ENCODE measurements around the gene C1QC. TPM values are rescaled to one million over a fixed set of nuclear protein-coding genes. Genes with fewer than 3 reads are reported as not detected.

C1QC gene
- not detected for total RNA-seq

GRCh38 chr1:22643381-22643780 lies at the start of gene C1QC:
C1QC (plus strand) TSS chr1:22643633; CDS start chr1:22644024, 391 bp downstream.
- intact Hi-C loops (cut with micrococcal nuclease): no loop called here
- Mint-ChIP-seq H3K27me3 (peaks cover 18% of the 10 kb centered on the region), H3K9me3 (no peaks in the 10 kb centered on the region), H3K4me1 (ENCODE audit: low read depth) (no peaks in the 10 kb centered on the region), H3K36me3 (no peaks in the 10 kb centered on the region), H3K27ac (no peak within 1 kb of the TSS), H3K4me3 (no peak within 1 kb of the TSS)
- ChIA-PET POLR2A (interaction anchor here (0.6 kb wide), 1 partner anchor 222 kb away, joined by 3 read pairs; no protein-coding TSS in a partner anchor), CTCF (interaction anchor here (1.1 to 5.2 kb wide), 2 partner anchors 223 to 227 kb away, joined by 4 to 26 read pairs; no protein-coding TSS in a partner anchor)
- no peak for DNase-seq

- intact Hi-C loops (cut with micrococcal nuclease): no loop called here
- peaks cover 21% of the 10 kb centered on the region for H3K27me3 Mint-ChIP-seq
- H3K4me1 Mint-ChIP-seq (ENCODE audit: low read depth): no peaks in the 10 kb centered on the region
- H3K9me3 Mint-ChIP-seq: no peaks in the 10 kb centered on the region
- no peak for DNase-seq
- POLR2A ChIA-PET: no interaction called here
- CTCF ChIA-PET: no interaction called here
- H3K4me3 Mint-ChIP-seq: no peak overlapping the region
- no peak overlapping the region for H3K27ac Mint-ChIP-seq
- H3K36me3 Mint-ChIP-seq: no peaks in the 10 kb centered on the region
Measured at GRCh38 chr1:22594396-22594795, 49.0 kb upstream of the C1QC start.

GRCh38 chr1:22595108-22595507 lies 48.3 kb upstream of the C1QC start:
- H3K27me3 Mint-ChIP-seq: peaks cover 21% of the 10 kb centered on the region
- H3K9me3 Mint-ChIP-seq: no peaks in the 10 kb centered on the region
- no peak for DNase-seq
- H3K36me3 Mint-ChIP-seq: no peaks in the 10 kb centered on the region
- no peak overlapping the region for H3K27ac Mint-ChIP-seq
- intact Hi-C loops (cut with micrococcal nuclease): no loop called here
- ChIA-PET POLR2A (no interaction called here), CTCF (no interaction called here)
- H3K4me3 Mint-ChIP-seq: no peak overlapping the region
- no peaks in the 10 kb centered on the region for H3K4me1 Mint-ChIP-seq (ENCODE audit: low read depth)

- CTCF ChIA-PET: no interaction called here
- Mint-ChIP-seq H3K9me3 (no peaks in the 10 kb centered on the region), H3K4me1 (ENCODE audit: low read depth) (no peaks in the 10 kb centered on the region), H3K27me3 (peaks cover 15% of the 10 kb centered on the region), H3K27ac (no peak overlapping the region), H3K36me3 (no peaks in the 10 kb centered on the region), H3K4me3 (no peak overlapping the region)
- no peak for DNase-seq
- POLR2A ChIA-PET: no interaction called here
- intact Hi-C loops (cut with micrococcal nuclease): no loop called here
Measured at GRCh38 chr1:22597301-22597965, 46.0 kb upstream of the C1QC start.

GRCh38 chr1:22597996-22598395 lies 45.4 kb upstream of the C1QC start:
- intact Hi-C loops (cut with micrococcal nuclease): no loop called here
- ChIA-PET POLR2A (no interaction called here), CTCF (no interaction called here)
- Mint-ChIP-seq H3K27me3 (peaks cover 13% of the 10 kb centered on the region), H3K9me3 (no peaks in the 10 kb centered on the region), H3K4me3 (no peak overlapping the region), H3K36me3 (no peaks in the 10 kb centered on the region), H3K4me1 (ENCODE audit: low read depth) (no peaks in the 10 kb centered on the region), H3K27ac (no peak overlapping the region)
- no peak for DNase-seq

GRCh38 chr1:22598736-22599135 lies 44.7 kb upstream of the C1QC start:
- peaks cover 16% of the 10 kb centered on the region for H3K27me3 Mint-ChIP-seq
- POLR2A ChIA-PET: no interaction called here
- H3K36me3 Mint-ChIP-seq: no peaks in the 10 kb centered on the region
- no peak overlapping the region for H3K27ac Mint-ChIP-seq
- no peaks in the 10 kb centered on the region for H3K4me1 Mint-ChIP-seq (ENCODE audit: low read depth)
- no peak for DNase-seq
- H3K9me3 Mint-ChIP-seq: no peaks in the 10 kb centered on the region
- H3K4me3 Mint-ChIP-seq: no peak overlapping the region
- intact Hi-C loops (cut with micrococcal nuclease): no loop called here
- CTCF ChIA-PET: no interaction called here

- POLR2A ChIA-PET: no interaction called here
- intact Hi-C loops (cut with micrococcal nuclease): no loop called here
- H3K4me1 Mint-ChIP-seq (ENCODE audit: low read depth): no peaks in the 10 kb centered on the region
- H3K4me3 Mint-ChIP-seq: no peak overlapping the region
- CTCF ChIA-PET: no interaction called here
- no peaks in the 10 kb centered on the region for H3K9me3 Mint-ChIP-seq
- no peak for DNase-seq
- H3K36me3 Mint-ChIP-seq: no peaks in the 10 kb centered on the region
- peaks cover 12% of the 10 kb centered on the region for H3K27me3 Mint-ChIP-seq
- no peak overlapping the region for H3K27ac Mint-ChIP-seq
Measured at GRCh38 chr1:22600071-22600816, 43.2 kb upstream of the C1QC start.

- Mint-ChIP-seq H3K4me1 (ENCODE audit: low read depth) (no peaks in the 10 kb centered on the region), H3K27ac (no peak overlapping the region), H3K4me3 (no peak overlapping the region), H3K36me3 (no peaks in the 10 kb centered on the region), H3K9me3 (no peaks in the 10 kb centered on the region), H3K27me3 (peaks cover 7% of the 10 kb centered on the region)
- no peak for DNase-seq
- intact Hi-C loops (cut with micrococcal nuclease): no loop called here
- ChIA-PET POLR2A (no interaction called here), CTCF (no interaction called here)
Measured at GRCh38 chr1:22600817-22601605, 42.4 kb upstream of the C1QC start.

- H3K27ac Mint-ChIP-seq: no peak overlapping the region
- POLR2A ChIA-PET: no interaction called here
- DNase-seq: no peak
- intact Hi-C loops (cut with micrococcal nuclease): no loop called here
- no peaks in the 10 kb centered on the region for H3K9me3 Mint-ChIP-seq
- H3K4me1 Mint-ChIP-seq (ENCODE audit: low read depth): no peaks in the 10 kb centered on the region
- H3K4me3 Mint-ChIP-seq: no peak overlapping the region
- H3K27me3 Mint-ChIP-seq: peaks cover 6% of the 10 kb centered on the region
- CTCF ChIA-PET: no interaction called here
- no peaks in the 10 kb centered on the region for H3K36me3 Mint-ChIP-seq
Measured at GRCh38 chr1:22601610-22602009, 41.8 kb upstream of the C1QC start.

- POLR2A ChIA-PET: no interaction called here
- Mint-ChIP-seq H3K4me1 (ENCODE audit: low read depth) (no peaks in the 10 kb centered on the region), H3K27me3 (peaks cover 6% of the 10 kb centered on the region), H3K4me3 (no peak overlapping the region), H3K9me3 (no peaks in the 10 kb centered on the region), H3K27ac (no peak overlapping the region), H3K36me3 (no peaks in the 10 kb centered on the region)
- intact Hi-C loops (cut with micrococcal nuclease): no loop called here
- DNase-seq: no peak
- CTCF ChIA-PET: no interaction called here
Measured at GRCh38 chr1:22602060-22602740, 41.2 kb upstream of the C1QC start.

GRCh38 chr1:22606161-22606560 lies 37.3 kb upstream of the C1QC start:
- Mint-ChIP-seq H3K4me1 (ENCODE audit: low read depth) (no peaks in the 10 kb centered on the region), H3K36me3 (no peaks in the 10 kb centered on the region), H3K9me3 (no peaks in the 10 kb centered on the region), H3K27me3 (peaks cover 16% of the 10 kb centered on the region), H3K4me3 (no peak overlapping the region), H3K27ac (no peak overlapping the region)
- ChIA-PET CTCF (no interaction called here), POLR2A (no interaction called here)
- intact Hi-C loops (cut with micrococcal nuclease): no loop called here
- no peak for DNase-seq

GRCh38 chr1:22607154-22607553 lies 36.3 kb upstream of the C1QC start:
- H3K4me1 Mint-ChIP-seq (ENCODE audit: low read depth): no peaks in the 10 kb centered on the region

More at GRCh38 chr1:22607154-22607553, 36.3 kb upstream of the C1QC start:
- Mint-ChIP-seq H3K9me3 (no peaks in the 10 kb centered on the region), H3K36me3 (no peaks in the 10 kb centered on the region), H3K27me3 (peaks cover 19% of the 10 kb centered on the region), H3K4me3 (no peak overlapping the region), H3K27ac (no peak overlapping the region)
- no peak for DNase-seq
- intact Hi-C loops (cut with micrococcal nuclease): no loop called here
- POLR2A ChIA-PET: no interaction called here
- CTCF ChIA-PET: no interaction called here

Measured in activated CD4-positive, alpha-beta memory T cell treated with anti-CD3 and anti-CD28 coated beads for 36 hours (primary cell).